GM20000 (cell line): ENCODE results near the gene WNK2.

Experiments used
- DNase-seq: peaks from one replicate; pipeline ENCODE4 v3.0.0; 2012; ENCODE audit warnings: low spot score
- TF ChIP-seq, protein P1 (sequence below): IDR thresholded peaks from 2 replicates; pipeline ENCODE4 v1.5.1; 2012; ENCODE audit warnings: mild to moderate bottlenecking, control low read depth; ENCODE audit errors: extremely low read depth, missing control alignments

The WNK2 gene

GRCh38 chr9:93243112-93243511 is 59.2 kb downstream of the WNK2 start:
- TF ChIP-seq, protein P1, sequence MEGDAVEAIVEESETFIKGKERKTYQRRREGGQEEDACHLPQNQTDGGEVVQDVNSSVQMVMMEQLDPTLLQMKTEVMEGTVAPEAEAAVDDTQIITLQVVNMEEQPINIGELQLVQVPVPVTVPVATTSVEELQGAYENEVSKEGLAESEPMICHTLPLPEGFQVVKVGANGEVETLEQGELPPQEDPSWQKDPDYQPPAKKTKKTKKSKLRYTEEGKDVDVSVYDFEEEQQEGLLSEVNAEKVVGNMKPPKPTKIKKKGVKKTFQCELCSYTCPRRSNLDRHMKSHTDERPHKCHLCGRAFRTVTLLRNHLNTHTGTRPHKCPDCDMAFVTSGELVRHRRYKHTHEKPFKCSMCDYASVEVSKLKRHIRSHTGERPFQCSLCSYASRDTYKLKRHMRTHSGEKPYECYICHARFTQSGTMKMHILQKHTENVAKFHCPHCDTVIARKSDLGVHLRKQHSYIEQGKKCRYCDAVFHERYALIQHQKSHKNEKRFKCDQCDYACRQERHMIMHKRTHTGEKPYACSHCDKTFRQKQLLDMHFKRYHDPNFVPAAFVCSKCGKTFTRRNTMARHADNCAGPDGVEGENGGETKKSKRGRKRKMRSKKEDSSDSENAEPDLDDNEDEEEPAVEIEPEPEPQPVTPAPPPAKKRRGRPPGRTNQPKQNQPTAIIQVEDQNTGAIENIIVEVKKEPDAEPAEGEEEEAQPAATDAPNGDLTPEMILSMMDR: no peak
- no peak for DNase-seq

- no peak for DNase-seq
Measured at GRCh38 chr9:93244101-93244500, 60.2 kb downstream of the WNK2 start.

GRCh38 chr9:93244510-93245436 is 60.8 kb downstream of the WNK2 start:
- TF ChIP-seq, protein P1: no peak
- no peak for DNase-seq

More at GRCh38 chr9:93244101-93244500, 60.2 kb downstream of the WNK2 start:
- TF ChIP-seq, protein P1: no peak

GRCh38 chr9:93245437-93245970 is 61.6 kb downstream of the WNK2 start:
- TF ChIP-seq, protein P1: no peak
- no peak for DNase-seq

DNA sequence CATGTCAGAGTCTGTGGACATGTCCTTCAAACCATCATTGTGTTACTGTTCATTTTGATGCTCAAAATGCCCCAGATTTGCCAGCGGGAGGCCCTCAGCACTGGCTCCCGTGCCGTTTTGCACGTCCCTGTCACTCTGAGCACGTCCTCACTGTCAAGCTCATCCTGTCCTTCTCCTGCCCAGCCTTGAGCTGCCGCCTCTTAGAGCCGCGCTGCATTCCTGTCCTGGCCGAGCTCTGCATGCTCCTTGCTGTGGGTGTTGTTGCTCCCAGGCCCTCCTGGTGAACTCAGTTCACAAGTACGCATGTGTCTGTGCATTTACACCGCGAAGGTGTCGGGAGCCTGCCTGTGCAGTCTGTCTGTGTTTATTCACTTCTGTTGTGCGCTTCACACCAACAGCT is 62.2 kb downstream of the WNK2 start:
- TF ChIP-seq, protein P1: no peak

GRCh38 chr9:93246526-93246925 is 62.6 kb downstream of the WNK2 start:
- no peak for DNase-seq
- TF ChIP-seq, protein P1: no peak

More for the DNA sequence above, 62.2 kb downstream of the WNK2 start:
- DNase-seq: no peak

GRCh38 chr9:93247099-93247865 is 63.3 kb downstream of the WNK2 start:
- TF ChIP-seq, protein P1: no peak
- DNase-seq: no peak
